Astrocyte (in vitro differentiated cells and primary cell): Measurements from ENCODE around the gene ANO6. TPM values are rescaled to one million over a fixed set of nuclear protein-coding genes. Genes with fewer than 3 reads are reported as not detected.

ENCODE experiments used
- DNase-seq: peaks from one replicate; pipeline ENCODE4 v3.0.0-alpha.2; 2010; ENCODE audit warnings: low read depth
- FAIRE-seq: peaks from 2 replicates; lab custom pipeline; 2011; peaks lifted over from hg19 to GRCh38; lab: Jason Lieb, UNC
- H2AFZ ChIP-seq: 2 replicates; pipeline ENCODE4 v1.6.0; 2012; ENCODE audit warnings: low read depth, low read length, inconsistent platforms
- H3K27ac ChIP-seq: 2 replicates; pipeline ENCODE4 v1.5.1; 2011; ENCODE audit warnings: low read depth, low read length, inconsistent platforms
- H3K27me3 ChIP-seq: 2 replicates; pipeline ENCODE4 v1.6.0; 2011; ENCODE audit warnings: low read length, inconsistent platforms; ENCODE audit not compliant: insufficient read depth
- H3K36me3 ChIP-seq: 2 replicates; pipeline ENCODE4 v1.5.1; 2011; ENCODE audit warnings: low read length, inconsistent platforms; ENCODE audit not compliant: insufficient read depth
- H3K4me1 ChIP-seq: 2 replicates; pipeline ENCODE4 v1.5.1; 2011; ENCODE audit warnings: low read length, inconsistent platforms; ENCODE audit not compliant: insufficient read depth
- H3K4me2 ChIP-seq: 2 replicates; pipeline ENCODE4 v1.6.0; 2012; ENCODE audit warnings: low read length, inconsistent platforms
- H3K4me3 ChIP-seq: 2 replicates; pipeline ENCODE4 v1.5.1; 2011; ENCODE audit warnings: low read depth, mild to moderate bottlenecking, low read length, inconsistent platforms; ENCODE audit not compliant: insufficient read depth
- H3K79me2 ChIP-seq: 2 replicates; pipeline ENCODE4 v1.6.0; 2012; ENCODE audit warnings: mild to moderate bottlenecking, low read length, inconsistent platforms; ENCODE audit not compliant: insufficient read depth
- H3K9ac ChIP-seq: 2 replicates; pipeline ENCODE4 v1.6.0; 2012; ENCODE audit warnings: mild to moderate bottlenecking, low read length, inconsistent platforms
- H3K9me3 ChIP-seq: 2 replicates; pipeline ENCODE4 v1.5.1; 2012; ENCODE audit warnings: low read depth, mild to moderate bottlenecking, low read length, inconsistent platforms; ENCODE audit not compliant: insufficient read depth
- H4K20me1 ChIP-seq: 2 replicates; pipeline ENCODE4 v1.6.0; 2012; ENCODE audit warnings: low read length, inconsistent platforms; ENCODE audit not compliant: insufficient read depth
- H3K27ac Mint-ChIP-seq: one replicate; pipeline ENCODE4 v1.8.0; 2021; ENCODE audit warnings: mild to moderate bottlenecking, mixed read lengths; ENCODE audit not compliant: unreplicated experiment
- H3K27me3 Mint-ChIP-seq: one replicate; pipeline ENCODE4 v1.8.0; 2021; ENCODE audit warnings: low read depth, mixed read lengths; ENCODE audit not compliant: unreplicated experiment
- H3K36me3 Mint-ChIP-seq: one replicate; pipeline ENCODE4 v1.8.0; 2021; ENCODE audit warnings: low read depth, mixed read lengths; ENCODE audit not compliant: unreplicated experiment
- H3K4me1 Mint-ChIP-seq: one replicate; pipeline ENCODE4 v1.8.0; 2021; ENCODE audit warnings: low read depth, mixed read lengths; ENCODE audit not compliant: unreplicated experiment
- H3K4me3 Mint-ChIP-seq: one replicate; pipeline ENCODE4 v1.8.0; 2021; ENCODE audit warnings: mild to moderate bottlenecking, moderate library complexity, mixed read lengths; ENCODE audit not compliant: unreplicated experiment
- H3K9me3 Mint-ChIP-seq: one replicate; pipeline ENCODE4 v1.8.0; 2021; ENCODE audit warnings: mild to moderate bottlenecking, mixed read lengths; ENCODE audit not compliant: unreplicated experiment
- CTCF ChIP-seq: IDR thresholded peaks from 2 replicates; pipeline ENCODE4 v1.5.1; 2011; ENCODE audit warnings: low read depth, mild to moderate bottlenecking, inconsistent platforms, low read length, moderate library complexity; ENCODE audit not compliant: insufficient read depth
- EZH2 ChIP-seq: IDR thresholded peaks from 2 replicates; pipeline ENCODE4 v1.6.1; 2012; ENCODE audit warnings: mild to moderate bottlenecking, low read length, inconsistent platforms; ENCODE audit not compliant: insufficient read depth
- total RNA-seq: library from RNA; stranded (reverse); gene quantifications from 2 replicates; pipeline ENCODE4 v1.2.1, GENCODE V29; 2021

Gene ANO6
- total RNA-seq, 1 donor from 2014 or later = 113 TPM

GRCh38 chr12:45398552-45398951, 182.7 kb downstream of the ANO6 start:
- no peak overlapping the region for H3K9ac ChIP-seq
- H4K20me1 ChIP-seq = no peaks in the 10 kb centered on the region
- no peak for FAIRE-seq
- peaks cover 19% of the 10 kb centered on the region for H3K36me3 ChIP-seq
- no peaks in the 10 kb centered on the region for H3K27me3 Mint-ChIP-seq
- no peak overlapping the region for H3K4me3 Mint-ChIP-seq
- no peaks in the 10 kb centered on the region for H3K4me1 Mint-ChIP-seq
- H3K27me3 ChIP-seq = no peaks in the 10 kb centered on the region
- H3K36me3 Mint-ChIP-seq = peaks cover 27% of the 10 kb centered on the region
- no peaks in the 10 kb centered on the region for H3K4me1 ChIP-seq
- no peaks in the 10 kb centered on the region for H3K9me3 ChIP-seq
- H3K4me3 ChIP-seq = no peak overlapping the region
- H3K27ac Mint-ChIP-seq = no peak overlapping the region
- peaks cover 11% of the 10 kb centered on the region for H3K9me3 Mint-ChIP-seq
- no peak overlapping the region for H2AFZ ChIP-seq
- TF ChIP-seq CTCF = no peak
- no peak for TF ChIP-seq EZH2
- no peak overlapping the region for H3K4me2 ChIP-seq
- H3K79me2 ChIP-seq = no peaks in the 10 kb centered on the region
- DNase-seq = no peak
- H3K27ac ChIP-seq = no peak overlapping the region

GRCh38 chr12:45400991-45401390, 185.1 kb downstream of the ANO6 start:
- no peak for FAIRE-seq
- no peaks in the 10 kb centered on the region for H4K20me1 ChIP-seq
- H3K4me2 ChIP-seq = no peak overlapping the region
- no peaks in the 10 kb centered on the region for H3K4me1 ChIP-seq
- H3K4me3 Mint-ChIP-seq = no peak overlapping the region
- no peaks in the 10 kb centered on the region for H3K79me2 ChIP-seq
- no peak overlapping the region for H3K27ac ChIP-seq
- no peak overlapping the region for H3K27ac Mint-ChIP-seq
- peaks cover 4% of the 10 kb centered on the region for H3K9me3 Mint-ChIP-seq
- H3K27me3 ChIP-seq = no peaks in the 10 kb centered on the region
- H3K36me3 ChIP-seq = peaks cover 24% of the 10 kb centered on the region
- TF ChIP-seq EZH2 = no peak
- TF ChIP-seq CTCF = no peak
- H3K9me3 ChIP-seq = no peaks in the 10 kb centered on the region
- H3K4me1 Mint-ChIP-seq = no peaks in the 10 kb centered on the region
- H2AFZ ChIP-seq = no peak overlapping the region
- H3K4me3 ChIP-seq = no peak overlapping the region
- H3K36me3 Mint-ChIP-seq = peaks cover 15% of the 10 kb centered on the region
- DNase-seq = no peak
- H3K27me3 Mint-ChIP-seq = no peaks in the 10 kb centered on the region
- no peak overlapping the region for H3K9ac ChIP-seq

GRCh38 chr12:45402288-45402687, 186.4 kb downstream of the ANO6 start:
- no peak for TF ChIP-seq EZH2
- no peak for TF ChIP-seq CTCF
- Histone ChIP-seq H3K79me2 (no peaks in the 10 kb centered on the region), H3K9me3 (no peaks in the 10 kb centered on the region), H4K20me1 (no peaks in the 10 kb centered on the region), H3K36me3 (peaks cover 24% of the 10 kb centered on the region), H3K4me2 (no peak overlapping the region), H2AFZ (no peak overlapping the region), H3K4me3 (no peak overlapping the region), H3K9ac (no peak overlapping the region), H3K4me1 (no peaks in the 10 kb centered on the region), H3K27me3 (no peaks in the 10 kb centered on the region), H3K27ac (no peak overlapping the region)
- Mint-ChIP-seq H3K4me3 (no peak overlapping the region), H3K27me3 (no peaks in the 10 kb centered on the region), H3K27ac (no peak overlapping the region), H3K9me3 (no peaks in the 10 kb centered on the region), H3K36me3 (peaks cover 10% of the 10 kb centered on the region), H3K4me1 (no peaks in the 10 kb centered on the region)
- no peak for FAIRE-seq
- no peak for DNase-seq
